HEK293T (cell line): Measurements from ENCODE around the gene KLHL30.

Source experiments
- CTCF ChIA-PET: fragments of 350-600 bp; formaldehyde crosslinking; extraction: SDS; loops from one replicate; lab custom pipeline; 2021; ENCODE audit warnings: antibody characterized with exemption, inconsistent platforms; lab: Yijun Ruan, JAX
- POLR2A ChIA-PET: fragments of 350-600 bp; formaldehyde crosslinking; extraction: SDS; loops from one replicate; lab custom pipeline; 2020; ENCODE audit warnings: antibody characterized with exemption, inconsistent platforms; lab: Yijun Ruan, JAX
- DNase-seq: peaks from one replicate; pipeline ENCODE4 v3.0.0; 2012; ENCODE audit warnings: mixed read lengths; ENCODE audit errors: extremely low spot score
- ARNT ChIP-seq: fragments of 450-650 bp; IDR thresholded peaks from 2 replicates; pipeline ENCODE4 v1.6.1; 2017; ENCODE audit warnings: mild to moderate bottlenecking
- BHLHE40 ChIP-seq: fragments of 450-650 bp; IDR thresholded peaks from 2 replicates; pipeline ENCODE4 v1.6.1; 2016; ENCODE audit warnings: mild to moderate bottlenecking, moderate library complexity, borderline replicate concordance
- CTBP1 ChIP-seq: fragments of 450-650 bp; IDR thresholded peaks from 2 replicates; pipeline ENCODE4 v1.6.1; 2016; ENCODE audit warnings: borderline replicate concordance
- ELF4 ChIP-seq: fragments of 450-650 bp; IDR thresholded peaks from 2 replicates; pipeline ENCODE4 v1.6.1; 2017; ENCODE audit warnings: antibody characterized with exemption
- FOXA1 ChIP-seq: fragments of 450-650 bp; IDR thresholded peaks from 2 replicates; pipeline ENCODE4 v1.6.1; 2016; ENCODE audit warnings: mild to moderate bottlenecking
- FOXK2 ChIP-seq: fragments of 450-650 bp; IDR thresholded peaks from 2 replicates; pipeline ENCODE4 v1.6.1; 2016; ENCODE audit warnings: mild to moderate bottlenecking
- FOXM1 ChIP-seq: fragments of 450-650 bp; IDR thresholded peaks from 2 replicates; pipeline ENCODE4 v1.6.1; 2017; ENCODE audit warnings: mild to moderate bottlenecking, borderline replicate concordance
- HDGF ChIP-seq: fragments of 450-650 bp; IDR thresholded peaks from 2 replicates; pipeline ENCODE4 v1.6.1; 2017; ENCODE audit warnings: antibody characterized with exemption, borderline replicate concordance
- L3MBTL2 ChIP-seq: fragments of 450-650 bp; conservative IDR thresholded peaks from 2 replicates; pipeline ENCODE4 v1.6.1; 2016; ENCODE audit warnings: mild to moderate bottlenecking
- LEF1 ChIP-seq: fragments of 450-650 bp; IDR thresholded peaks from 2 replicates; pipeline ENCODE4 v1.6.1; 2017; ENCODE audit warnings: mild to moderate bottlenecking, borderline replicate concordance
- NFRKB ChIP-seq: fragments of 450-650 bp; IDR thresholded peaks from 2 replicates; pipeline ENCODE4 v1.6.1; 2016; ENCODE audit warnings: mild to moderate bottlenecking, moderate library complexity
- SP1 ChIP-seq: fragments of 450-650 bp; IDR thresholded peaks from 2 replicates; pipeline ENCODE4 v1.6.1; 2017
- SUZ12 ChIP-seq: fragments of 450-650 bp; IDR thresholded peaks from 2 replicates; pipeline ENCODE4 v1.6.1; 2016; ENCODE audit warnings: mild to moderate bottlenecking
- TARDBP ChIP-seq: fragments of 450-650 bp; IDR thresholded peaks from 2 replicates; pipeline ENCODE4 v1.6.1; 2016
- ZNF384 ChIP-seq: fragments of 450-650 bp; IDR thresholded peaks from 2 replicates; pipeline ENCODE4 v1.6.1; 2016
- TF ChIP-seq, protein P1 (sequence below): fragments of 450-650 bp; IDR thresholded peaks from 2 replicates; pipeline ENCODE4 v1.6.1; 2016

KLHL30 gene

DNA sequence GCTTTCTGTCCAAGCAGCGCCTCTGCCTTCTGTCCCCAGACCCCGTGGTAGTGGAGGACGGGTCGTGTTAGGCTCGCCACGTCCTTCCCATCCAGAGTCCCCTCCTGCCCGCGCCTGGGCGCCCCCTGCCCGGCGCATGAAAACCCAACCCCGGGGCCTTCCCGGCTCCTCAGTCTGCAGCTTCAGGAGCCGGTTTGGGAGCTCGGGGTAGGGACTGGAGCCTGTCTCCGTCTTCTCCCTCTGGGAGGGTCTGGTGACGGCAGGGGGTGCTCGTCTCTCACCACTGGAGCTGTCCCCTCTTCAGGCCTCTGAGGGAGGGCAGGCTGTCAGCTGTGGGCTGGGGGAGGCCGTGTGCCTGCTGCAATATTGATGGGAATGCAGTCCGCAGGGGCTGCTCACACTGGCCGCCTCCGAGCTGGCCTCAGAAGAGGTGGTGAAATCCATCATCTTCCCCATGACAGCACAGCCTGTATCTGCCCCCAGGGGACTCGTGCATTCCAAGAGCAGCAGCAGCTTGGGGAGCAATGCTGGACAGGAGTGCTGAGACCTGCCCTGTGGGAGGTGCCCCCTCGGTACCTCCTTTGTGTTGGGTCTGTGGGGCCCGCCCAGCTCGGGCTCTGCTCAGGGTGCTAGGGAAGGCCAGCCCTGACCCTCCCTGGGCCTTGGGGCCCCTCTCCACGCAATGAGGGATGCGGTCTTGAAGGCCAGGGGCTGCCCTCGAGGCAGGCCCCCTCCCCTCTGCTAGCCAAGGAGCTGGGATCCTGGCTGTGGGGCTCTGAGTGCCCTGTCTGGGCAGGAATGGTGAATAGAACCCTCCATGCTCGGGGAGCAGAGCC, 17.8 kb upstream of the KLHL30 start:
- ChIA-PET POLR2A (no interaction called here), CTCF (no interaction called here)
- no peak for DNase-seq
- TF ChIP-seq, protein P1, sequence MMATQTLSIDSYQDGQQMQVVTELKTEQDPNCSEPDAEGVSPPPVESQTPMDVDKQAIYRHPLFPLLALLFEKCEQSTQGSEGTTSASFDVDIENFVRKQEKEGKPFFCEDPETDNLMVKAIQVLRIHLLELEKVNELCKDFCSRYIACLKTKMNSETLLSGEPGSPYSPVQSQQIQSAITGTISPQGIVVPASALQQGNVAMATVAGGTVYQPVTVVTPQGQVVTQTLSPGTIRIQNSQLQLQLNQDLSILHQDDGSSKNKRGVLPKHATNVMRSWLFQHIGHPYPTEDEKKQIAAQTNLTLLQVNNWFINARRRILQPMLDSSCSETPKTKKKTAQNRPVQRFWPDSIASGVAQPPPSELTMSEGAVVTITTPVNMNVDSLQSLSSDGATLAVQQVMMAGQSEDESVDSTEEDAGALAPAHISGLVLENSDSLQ, result 0 out of 2 replicates have a peak, but pooled peaks have one; percentile 17
- TF ChIP-seq LEF1 (no peak), FOXA1 (no peak), FOXK2 (no peak)

DNA sequence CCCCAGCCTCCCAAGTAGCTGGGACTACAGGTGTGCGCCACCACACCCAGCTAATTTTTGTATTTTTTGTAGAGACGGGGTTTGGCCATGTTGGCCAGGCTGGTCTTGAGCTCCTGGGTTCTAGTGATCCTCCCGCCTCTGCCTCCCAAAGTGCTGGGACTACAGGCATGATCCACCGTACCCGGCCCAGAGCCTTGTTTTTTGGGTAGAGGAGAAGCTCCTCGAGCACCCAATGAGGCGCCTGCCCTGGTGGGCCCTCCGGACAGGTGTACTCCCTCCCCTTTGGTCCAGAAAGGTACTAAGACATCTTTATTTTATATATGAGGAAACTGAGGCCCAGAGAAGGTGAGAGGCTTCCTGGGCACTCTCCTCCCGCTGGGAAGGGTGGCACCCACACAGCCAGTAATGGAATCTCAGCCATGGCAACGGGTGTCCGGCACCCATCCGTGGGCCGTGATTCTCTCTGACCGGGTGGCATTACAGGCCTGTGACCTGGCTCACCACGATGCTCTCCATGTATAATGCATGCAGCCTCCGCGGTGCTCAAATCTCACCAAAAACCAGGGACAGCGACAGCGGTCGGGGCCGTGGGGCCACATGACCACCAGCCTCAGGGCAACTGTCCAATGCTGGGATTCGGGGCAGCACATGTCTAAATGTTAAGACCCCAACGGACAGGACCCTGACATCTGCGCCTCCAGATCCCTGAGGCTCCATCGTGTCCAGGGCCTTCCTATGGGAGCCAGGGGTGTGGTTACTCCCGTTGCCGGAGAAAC, 16.8 kb upstream of the KLHL30 start:
- DNase-seq, result no peak
- ChIA-PET POLR2A (no interaction called here), CTCF (no interaction called here)
- TF ChIP-seq ELF4 (no peak), SUZ12 (no peak)

DNA sequence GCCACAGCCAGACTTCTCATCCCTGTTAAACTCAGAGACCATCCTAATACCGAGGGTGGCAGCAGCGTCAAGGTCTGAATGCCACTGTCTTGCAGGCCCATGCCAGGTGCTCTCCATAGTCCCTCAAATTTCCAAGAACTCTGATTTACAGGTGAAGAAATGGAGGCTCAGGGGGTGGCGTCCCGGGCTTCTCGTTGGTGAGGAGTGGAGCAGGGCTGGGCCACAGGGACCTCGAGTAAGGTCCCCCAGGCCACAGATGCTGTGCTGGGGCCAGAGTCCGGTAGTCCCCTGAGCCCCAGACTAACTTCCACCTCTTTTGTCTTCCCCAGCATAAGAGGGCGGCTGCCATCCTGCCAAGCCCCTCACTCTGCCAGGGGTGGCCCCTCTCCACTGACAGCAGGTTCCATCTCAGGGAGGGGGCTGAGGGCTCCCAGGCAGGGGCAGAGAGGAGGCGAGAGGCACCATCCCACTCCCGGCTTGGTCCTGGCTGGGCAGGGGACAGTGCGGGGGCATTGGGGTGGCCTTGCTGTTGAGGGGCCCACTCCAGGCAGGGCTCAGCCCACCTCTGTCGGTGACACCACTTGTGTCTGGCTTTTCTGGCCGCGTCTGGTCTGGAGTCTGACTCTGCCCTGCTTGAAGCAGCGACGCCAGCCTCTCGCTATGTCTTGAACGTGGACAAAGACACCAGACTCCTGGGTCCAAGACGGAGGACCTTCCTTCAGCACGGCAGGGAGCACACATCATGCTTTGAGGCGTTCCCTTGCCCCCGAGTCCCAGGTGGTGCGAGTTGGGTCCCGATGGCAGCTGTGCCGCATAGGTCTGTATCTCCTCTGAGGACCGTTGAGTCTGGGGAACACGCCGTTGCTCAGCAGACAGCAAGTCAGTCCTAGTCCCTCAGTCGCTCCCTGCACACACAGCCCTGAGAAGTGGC, 15.9 kb upstream of the KLHL30 start:
- TF ChIP-seq FOXM1, result no peak
- no peak for TF ChIP-seq SP1
- TF ChIP-seq ZNF384, result no peak
- no peak for TF ChIP-seq TARDBP
- TF ChIP-seq L3MBTL2, result no peak
- TF ChIP-seq FOXK2, result no peak
- POLR2A ChIA-PET, result no interaction called here
- DNase-seq, result no peak
- CTCF ChIA-PET, result no interaction called here

DNA sequence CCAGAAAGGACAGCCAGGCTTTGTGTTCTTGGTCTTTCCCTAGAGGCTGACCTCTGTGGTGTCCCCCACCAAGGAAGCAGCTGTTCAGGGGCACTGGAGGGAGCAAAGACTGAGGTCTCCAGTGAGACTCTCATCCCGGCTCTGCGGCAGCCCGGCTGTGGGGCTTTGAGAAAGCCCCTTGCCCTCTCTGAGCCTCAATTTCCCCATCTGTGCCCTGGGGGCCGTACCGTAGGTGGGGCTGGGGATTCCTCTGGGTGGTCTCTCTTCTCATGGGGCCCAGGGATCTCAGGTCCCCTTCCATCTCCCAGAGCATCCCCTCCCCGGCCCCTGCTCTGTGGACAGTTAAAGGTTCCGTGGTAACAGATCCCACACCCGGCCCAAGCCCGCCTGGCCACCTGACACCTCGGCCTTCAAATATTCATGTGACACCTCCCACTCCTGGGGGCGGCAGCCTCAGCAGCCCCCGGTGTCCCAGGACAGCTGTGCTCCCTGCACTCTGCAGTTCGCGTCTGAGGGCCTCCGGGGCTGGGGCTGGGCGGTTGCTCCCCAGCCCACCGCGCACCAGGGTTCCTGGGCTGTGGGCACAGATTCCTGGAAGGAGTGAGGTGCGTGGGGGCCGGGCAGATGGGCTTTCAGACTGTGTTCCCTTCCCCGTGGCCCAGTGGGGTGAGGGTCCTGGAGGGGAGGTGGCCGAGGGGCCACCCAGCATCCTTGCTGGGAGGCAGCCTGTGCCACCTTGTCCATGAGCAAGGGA, 15.1 kb upstream of the KLHL30 start:
- no peak for DNase-seq
- CTCF ChIA-PET, result no interaction called here
- TF ChIP-seq CTBP1, result no peak
- TF ChIP-seq SP1, result no peak
- TF ChIP-seq L3MBTL2, result no peak
- TF ChIP-seq HDGF, result no peak
- TF ChIP-seq TARDBP, result no peak
- TF ChIP-seq NFRKB, result no peak
- TF ChIP-seq ARNT, result no peak
- POLR2A ChIA-PET, result no interaction called here

DNA sequence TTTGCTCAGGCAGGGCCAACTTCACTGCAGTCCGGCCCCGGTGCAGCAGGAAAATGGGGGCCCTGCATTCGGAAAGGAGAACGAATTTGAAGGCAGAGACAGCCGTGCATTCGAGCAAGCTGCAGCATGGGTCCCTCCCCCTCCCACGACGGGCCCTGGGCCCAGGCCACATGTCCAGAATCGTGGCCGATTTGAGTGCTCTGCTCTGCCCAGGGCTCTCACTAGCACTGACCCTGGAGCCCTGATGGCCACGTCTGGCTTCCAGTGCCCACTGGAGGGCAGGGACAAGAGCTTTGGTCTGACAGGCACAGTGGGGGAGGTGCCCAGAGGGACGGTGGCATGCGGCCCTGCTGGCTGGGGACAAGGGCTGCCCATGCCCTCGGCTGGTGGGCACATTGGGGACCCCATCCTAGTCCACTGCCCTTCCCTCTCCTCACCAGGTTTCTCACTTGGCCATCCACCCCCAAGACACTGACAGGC, 14.4 kb upstream of the KLHL30 start:
- ChIA-PET POLR2A (no interaction called here), CTCF (no interaction called here)

DNA sequence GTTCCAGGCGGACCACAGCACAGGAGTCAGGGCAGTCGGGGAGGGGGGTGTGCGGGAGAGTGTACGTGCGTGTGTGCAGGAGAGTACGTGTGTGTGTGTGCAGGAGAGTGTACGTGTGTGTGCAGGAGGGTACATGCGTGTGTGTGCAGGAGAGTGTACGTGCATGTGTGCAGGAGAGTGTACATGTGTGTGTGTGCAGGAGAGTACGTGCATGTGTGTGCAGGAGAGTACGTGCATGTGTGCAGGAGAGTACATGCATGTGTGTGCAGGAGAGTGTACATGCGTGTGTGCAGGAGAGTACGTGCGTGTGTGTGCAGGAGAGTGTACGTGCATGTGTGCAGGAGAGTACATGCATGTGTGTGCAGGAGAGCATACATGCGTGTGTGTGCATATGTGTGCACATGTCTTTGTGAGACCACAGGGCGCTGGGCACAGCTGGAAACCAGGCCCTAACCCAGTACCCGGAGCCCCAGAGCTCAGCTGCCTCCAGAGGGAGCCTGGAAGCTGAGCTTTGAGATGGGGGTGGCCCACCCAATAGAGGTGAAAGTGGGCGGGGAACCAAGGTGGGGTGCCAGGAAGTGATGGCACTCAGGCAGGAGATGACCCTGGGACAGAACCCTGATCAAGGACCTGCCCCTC, 13.9 kb upstream of the KLHL30 start:
- DNase-seq, result no peak
- POLR2A ChIA-PET, result no interaction called here
- TF ChIP-seq L3MBTL2 (no peak), FOXM1 (no peak), SUZ12 (no peak), CTBP1 (no peak), FOXK2 (no peak), HDGF (no peak), ELF4 (no peak), BHLHE40 (no peak), TARDBP (no peak), SP1 (no peak)
- CTCF ChIA-PET, result no interaction called here

More for the DNA sequence above, 14.4 kb upstream of the KLHL30 start:
- TF ChIP-seq L3MBTL2, result no peak
- TF ChIP-seq CTBP1, result no peak
- no peak for TF ChIP-seq ELF4
- no peak for DNase-seq
